Activated T-cell treated with anti-CD3 and anti-CD28 coated beads, Interleukin-2, amount 50 U/mL, for 4 hours (primary cell): Measurements from ENCODE around the gene RPL39L. TPM values are rescaled to one million over a fixed set of nuclear protein-coding genes. Genes with fewer than 3 reads are reported as not detected.

ENCODE experiments used
- ATAC-seq, 2 donors: fragments of 200-7000 bp; cut with Tn5 transposase; one replicate each; pipeline ENCODE4 v1.10.0; 2021
- DNase-seq: peaks from one replicate; pipeline ENCODE4 v3.0.0-alpha.2; 2020
- H3K27me3 Mint-ChIP-seq: one replicate; pipeline ENCODE4 v1.8.0; 2021; ENCODE audit warnings: low read depth, mixed read lengths
- H3K36me3 Mint-ChIP-seq: one replicate; pipeline ENCODE4 v1.8.0; 2022; ENCODE audit warnings: mixed read lengths; ENCODE audit not compliant: insufficient read depth
- H3K4me1 Mint-ChIP-seq: one replicate; pipeline ENCODE4 v1.8.0; 2021; ENCODE audit warnings: low read depth, mixed read lengths
- H3K4me3 Mint-ChIP-seq: one replicate; pipeline ENCODE4 v1.8.0; 2021; ENCODE audit warnings: mild to moderate bottlenecking, moderate library complexity, mixed read lengths
- H3K9me3 Mint-ChIP-seq: one replicate; pipeline ENCODE4 v1.8.0; 2021; ENCODE audit warnings: mixed read lengths
- total RNA-seq, 3 donors: library from RNA; stranded (reverse); gene quantifications; one replicate each; pipeline ENCODE4 v1.2.1, GENCODE V29; 2021

The RPL39L gene
- total RNA-seq, 3 donors from 2014 or later: 4.1 to 5.6 (median 4.7) TPM

DNA sequence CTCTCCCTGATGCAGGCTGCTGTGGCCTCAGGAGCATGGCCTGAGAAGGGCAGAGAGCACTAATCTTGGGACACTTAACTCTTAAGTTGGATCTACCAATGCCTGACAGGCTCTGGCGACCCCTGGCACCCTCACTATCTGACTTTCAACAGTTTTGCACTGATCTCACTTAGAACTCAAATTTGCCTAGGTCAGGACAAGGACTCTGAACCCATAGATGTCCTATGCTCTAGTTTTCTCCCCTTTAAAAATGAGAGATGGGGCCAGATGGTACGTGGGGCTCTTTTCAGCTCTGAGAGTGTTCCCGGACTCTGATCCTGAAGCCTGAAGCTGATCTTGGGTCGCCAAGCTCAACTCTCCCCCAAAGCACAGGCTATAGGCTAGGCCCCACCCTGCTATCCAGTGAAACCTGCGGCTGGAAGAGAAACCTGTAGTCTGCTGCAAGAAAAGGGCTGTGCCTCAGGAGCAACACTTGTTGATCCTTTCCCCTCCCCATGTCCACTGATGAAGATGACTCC lies 65.7 kb downstream of the RPL39L start:
- Mint-ChIP-seq H3K9me3 (peaks cover 4% of the 10 kb centered on the region), H3K4me3 (no peak overlapping the region), H3K36me3 (peaks cover 51% of the 10 kb centered on the region), H3K4me1 (peaks cover 17% of the 10 kb centered on the region), H3K27me3 (no peaks in the 10 kb centered on the region)
- ATAC-seq: no peak
- DNase-seq: no peak

DNA sequence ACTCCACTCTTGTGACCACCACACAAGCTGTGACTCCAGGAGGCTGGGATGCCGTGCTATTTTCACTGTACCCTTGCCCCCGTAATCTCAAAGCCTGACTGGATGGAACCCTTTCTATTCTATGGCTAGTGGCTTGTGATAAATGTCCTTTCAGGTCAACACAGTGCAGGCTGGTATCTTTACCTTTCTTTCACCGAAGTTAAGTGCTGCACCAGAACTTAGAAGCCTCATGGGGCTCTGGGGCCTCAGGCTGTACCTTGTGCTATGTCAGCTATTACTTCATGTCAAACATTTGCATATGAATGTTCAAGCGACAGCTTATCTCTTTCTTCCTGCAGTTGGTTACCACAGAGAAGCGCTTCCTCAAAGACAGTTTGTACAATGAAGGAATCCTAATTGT lies 66.8 kb downstream of the RPL39L start:
- H3K36me3 Mint-ChIP-seq: peaks cover 53% of the 10 kb centered on the region
- H3K4me1 Mint-ChIP-seq: peaks cover 18% of the 10 kb centered on the region
- ATAC-seq: no peak
- no peak overlapping the region for H3K4me3 Mint-ChIP-seq
- no peaks in the 10 kb centered on the region for H3K27me3 Mint-ChIP-seq
- H3K9me3 Mint-ChIP-seq: peaks cover 4% of the 10 kb centered on the region
- DNase-seq: no peak

DNA sequence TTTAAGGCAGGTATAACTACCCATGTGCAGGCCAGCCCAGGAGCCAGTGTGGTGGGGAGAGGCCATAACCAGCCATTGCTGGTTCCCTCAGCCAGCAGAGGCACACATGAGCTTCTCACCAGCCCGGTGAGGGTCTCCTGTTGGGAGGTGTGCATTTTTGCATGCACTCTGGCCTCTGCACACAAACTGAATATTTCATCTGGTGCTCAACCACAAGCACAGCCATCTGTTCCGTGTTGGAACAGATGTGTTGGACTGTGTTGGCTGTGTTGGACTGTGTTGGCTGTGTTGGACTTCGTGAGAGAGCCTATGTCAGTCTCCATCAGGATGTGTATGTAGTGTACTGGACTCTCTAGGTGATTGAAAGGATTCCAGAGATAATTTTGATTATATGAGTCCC lies 67.2 kb downstream of the RPL39L start:
- Mint-ChIP-seq H3K4me1 (peaks cover 21% of the 10 kb centered on the region), H3K4me3 (no peak overlapping the region), H3K36me3 (peaks cover 53% of the 10 kb centered on the region), H3K27me3 (no peaks in the 10 kb centered on the region), H3K9me3 (peaks cover 4% of the 10 kb centered on the region)
- no peak for DNase-seq
- ATAC-seq: no peak

Other genes starting within 250 kb of the RPL39L start
- gene ST6GAL1, start 209.0 kb downstream of the RPL39L start, total RNA-seq: 100 to 1,000 TPM; 105 to 116 (median 112) TPM
- not detected for gene RTP1, start 58.0 kb upstream of the RPL39L start, total RNA-seq
- under 1 TPM in 2 of 3 donors, not detected in 1; 0.13 to 0.35 TPM for gene MASP1, start 152.2 kb upstream of the RPL39L start, total RNA-seq
- 1 to 10 TPM; 1.2 to 1.5 (median 1.3) TPM for gene RTP4, start 228.9 kb upstream of the RPL39L start, total RNA-seq